HUES64 (cell line): ENCODE data around the gene XDH. TPM values are rescaled to one million over a fixed set of nuclear protein-coding genes. Genes with fewer than 3 reads are reported as not detected.

Experiments
- H3K27ac ChIP-seq: 2 replicates; pipeline ENCODE4 v1.7.0; 2013; ENCODE audit warnings: low read depth, low read length, inconsistent platforms
- H3K27me3 ChIP-seq: 2 replicates; pipeline ENCODE4 v1.6.1; 2013; ENCODE audit warnings: mild to moderate bottlenecking, low read length; ENCODE audit not compliant: insufficient read depth
- H3K36me3 ChIP-seq: 2 replicates; pipeline ENCODE4 v1.6.1; 2013; ENCODE audit warnings: mild to moderate bottlenecking, low read length; ENCODE audit not compliant: insufficient read depth
- H3K4me1 ChIP-seq: 2 replicates; pipeline ENCODE4 v1.6.1; 2013; ENCODE audit warnings: mild to moderate bottlenecking, low read length, moderate library complexity; ENCODE audit not compliant: insufficient read depth
- H3K4me3 ChIP-seq: 2 replicates; pipeline ENCODE4 v1.5.1; 2013; ENCODE audit warnings: mild to moderate bottlenecking, low read length, moderate library complexity
- H3K9ac ChIP-seq: 2 replicates; pipeline ENCODE4 v1.6.1; 2013; ENCODE audit warnings: mild to moderate bottlenecking, low read depth, low read length
- H3K9me3 ChIP-seq: 2 replicates; pipeline ENCODE4 v1.6.1; 2013; ENCODE audit warnings: low read depth, low read length; ENCODE audit not compliant: insufficient read depth
- WGBS: fragments of 150-250, 120-280 bp; methylation state at CpG from one replicate; pipeline ENCODE4 v1.1.7; 2013; ENCODE audit warnings: missing lambda C conversion rate; 5-methylcytosine and 5-hydroxymethylcytosine counted together
- polyA plus RNA-seq, 2 experiments: library from polyadenylated mRNA; stranded (reverse); fragments of 50-300 nt; gene quantifications; one replicate each; pipeline ENCODE4 v1.2.3, GENCODE V29; 2013

XDH gene
- 0.40 TPM for polyA plus RNA-seq (2013, experiment 1 of 2)
- 1.2 TPM for polyA plus RNA-seq (2013, experiment 2 of 2)

DNA sequence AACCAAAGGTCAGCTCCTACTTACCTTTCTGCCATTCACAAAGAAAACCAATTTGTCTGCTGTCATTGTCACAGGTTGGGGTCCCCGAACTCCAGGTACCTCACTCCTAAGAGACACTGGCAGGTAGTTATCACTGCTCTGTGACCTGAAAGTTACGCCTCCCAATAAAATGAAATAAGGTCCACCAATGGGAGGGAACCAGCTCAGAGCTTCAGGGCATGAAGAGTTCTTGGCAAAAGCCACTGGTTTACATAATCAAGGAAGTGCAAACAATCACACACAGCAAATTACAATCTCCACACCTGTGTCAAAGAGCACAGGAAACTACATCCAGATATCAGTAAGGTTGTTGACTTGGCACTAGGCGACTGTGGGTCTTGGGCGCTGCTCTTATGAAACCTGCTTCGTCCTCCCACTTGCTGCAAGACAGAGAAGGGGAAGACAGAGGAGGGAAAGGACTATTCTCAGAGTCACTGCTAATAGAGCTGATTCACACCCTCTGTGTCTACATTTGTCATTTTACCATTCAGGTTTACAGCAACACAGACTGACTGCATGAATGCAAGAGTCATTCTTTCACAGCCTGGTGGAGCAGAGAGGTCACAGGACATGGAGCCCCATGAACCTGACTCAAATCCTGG, at the start of gene XDH:
Gene XDH (minus strand): TSS at position 142 of the 641 bp plus-strand sequence. CDS start 76 bp downstream, at position 66.
- H3K4me3 ChIP-seq: no peak within 1 kb of the TSS
- WGBS: 92% methylated on average over 5 of the region's 5 CpGs

GRCh38 chr2:31457651-31458050, 43.1 kb upstream of the XDH start:
- H3K36me3 ChIP-seq: no peaks in the 10 kb centered on the region
- H3K4me1 ChIP-seq: peaks cover 5% of the 10 kb centered on the region; the same call in 1 of the 2 replicates
- no peak overlapping the region for H3K9ac ChIP-seq
- H3K9me3 ChIP-seq: peaks cover 25% of the 10 kb centered on the region
- H3K27me3 ChIP-seq: no peaks in the 10 kb centered on the region
- no peak overlapping the region for H3K4me3 ChIP-seq
- H3K27ac ChIP-seq: no peak overlapping the region; the same call in 1 of the 2 replicates
- WGBS: 92% methylated on average over 4 of the region's 4 CpGs

More for the DNA sequence above, at the start of gene XDH:
- no peaks in the 10 kb centered on the region for H3K4me1 ChIP-seq
- H3K36me3 ChIP-seq: no peaks in the 10 kb centered on the region
- H3K9me3 ChIP-seq: no peaks in the 10 kb centered on the region
- H3K9ac ChIP-seq: no peak within 1 kb of the TSS
- H3K27me3 ChIP-seq: no peaks in the 10 kb centered on the region
- H3K27ac ChIP-seq: no peak within 1 kb of the TSS

DNA sequence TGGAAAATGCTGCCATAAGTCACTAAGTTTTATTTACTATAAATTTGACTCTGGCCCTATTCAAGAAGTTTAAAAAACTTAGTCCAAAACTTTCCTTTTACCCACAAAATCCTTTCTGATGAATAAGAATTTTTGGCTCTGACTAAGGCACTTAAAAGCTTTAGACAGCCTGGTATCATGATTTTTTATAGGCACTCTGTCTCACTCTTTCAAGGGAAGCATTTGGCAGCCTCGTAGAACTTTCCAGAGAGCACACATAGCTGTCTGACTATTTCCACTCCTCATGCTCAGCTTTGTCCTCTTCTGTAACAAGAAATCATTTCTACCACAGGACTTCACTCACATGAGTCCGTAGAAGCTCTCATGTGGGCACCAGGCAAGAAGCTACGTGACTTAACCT, 32.3 kb upstream of the XDH start:
- H3K36me3 ChIP-seq: no peaks in the 10 kb centered on the region
- WGBS: 98% methylated on average over 2 of the region's 3 CpGs
- no peak overlapping the region for H3K27ac ChIP-seq

GRCh38 chr2:31442376-31442775, 27.8 kb upstream of the XDH start:
- Histone ChIP-seq H3K4me1 (no peaks in the 10 kb centered on the region), H3K9ac (no peak overlapping the region), H3K27ac (no peak overlapping the region), H3K27me3 (no peaks in the 10 kb centered on the region), H3K4me3 (no peak overlapping the region), H3K36me3 (no peaks in the 10 kb centered on the region), H3K9me3 (peaks cover 3% of the 10 kb centered on the region; the same call in 1 of the 2 replicates)
- 95% methylated on average over 2 of the region's 2 CpGs for WGBS

More for the DNA sequence above, 32.3 kb upstream of the XDH start:
- Histone ChIP-seq H3K9ac (no peak overlapping the region), H3K9me3 (peaks cover 11% of the 10 kb centered on the region), H3K4me3 (no peak overlapping the region), H3K27me3 (no peaks in the 10 kb centered on the region), H3K4me1 (no peaks in the 10 kb centered on the region)

DNA sequence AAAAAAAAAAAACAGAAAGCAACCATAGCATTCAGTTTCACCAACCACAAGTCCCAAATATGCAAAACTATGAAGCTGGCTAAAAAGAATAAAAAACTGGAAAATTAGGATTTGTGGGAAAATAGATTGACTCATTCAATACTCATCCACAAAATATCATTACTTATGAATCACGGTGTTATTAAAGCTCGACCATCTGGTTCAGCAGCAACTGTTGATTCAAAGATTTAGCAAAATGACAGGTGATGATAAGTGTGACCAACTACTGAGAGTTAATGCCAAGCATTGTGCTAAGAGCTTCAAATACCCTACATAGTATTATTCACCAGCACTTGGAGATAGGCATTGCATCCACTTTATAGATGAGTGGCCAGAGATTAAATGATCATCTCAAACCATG, 26.2 kb upstream of the XDH start:
- Histone ChIP-seq H3K27ac (no peak overlapping the region), H3K9ac (no peak overlapping the region), H3K27me3 (no peaks in the 10 kb centered on the region), H3K9me3 (peaks cover 3% of the 10 kb centered on the region; the same call in 1 of the 2 replicates), H3K4me3 (no peak overlapping the region), H3K4me1 (no peaks in the 10 kb centered on the region), H3K36me3 (no peaks in the 10 kb centered on the region)
- WGBS: 50% methylated on average over 2 of the region's 2 CpGs

DNA sequence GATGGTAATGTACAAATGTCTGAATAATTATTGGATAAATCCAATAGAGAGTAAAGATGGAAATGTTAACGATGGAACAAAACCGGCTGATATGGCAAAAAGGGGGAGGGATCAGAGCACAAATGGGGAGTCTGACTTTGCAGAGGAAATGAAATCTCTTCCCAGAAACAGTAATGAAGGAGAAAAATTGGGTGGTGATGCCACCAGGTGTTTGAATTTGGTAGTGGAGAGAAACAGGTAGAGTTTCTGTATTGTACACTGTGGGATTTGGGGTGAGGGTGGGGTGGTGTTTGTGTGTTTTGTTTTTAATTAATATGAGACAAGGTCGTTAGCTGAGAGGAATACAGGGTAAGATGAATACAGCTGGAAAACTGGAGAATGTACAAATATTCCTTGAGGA, 20.4 kb upstream of the XDH start:
- Histone ChIP-seq H3K9me3 (no peaks in the 10 kb centered on the region), H3K4me3 (no peak overlapping the region), H3K36me3 (no peaks in the 10 kb centered on the region), H3K27ac (no peak overlapping the region), H3K27me3 (no peaks in the 10 kb centered on the region), H3K4me1 (no peaks in the 10 kb centered on the region), H3K9ac (no peak overlapping the region)
- 79% methylated on average over 3 of the region's 3 CpGs for WGBS

DNA sequence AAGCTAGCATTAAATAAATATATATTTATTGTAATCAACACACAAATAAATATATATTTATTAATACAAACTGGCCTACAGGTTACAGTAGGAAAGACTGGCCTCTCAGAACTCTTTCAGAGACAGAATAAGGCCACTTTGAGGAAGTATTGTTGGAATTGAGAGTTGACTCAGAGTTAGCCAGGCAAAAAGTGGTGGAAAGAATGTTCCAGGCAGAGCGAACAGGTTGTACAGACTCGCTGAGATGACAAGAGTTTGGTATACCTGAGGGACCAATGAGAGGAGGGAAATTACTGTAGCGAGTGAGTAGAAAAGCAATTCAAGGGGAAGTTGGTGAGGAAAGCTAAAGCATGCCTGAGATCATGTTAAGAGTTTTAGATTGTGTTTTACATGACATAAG, 19.0 kb upstream of the XDH start:
- Histone ChIP-seq H3K4me3 (no peak overlapping the region), H3K4me1 (no peaks in the 10 kb centered on the region), H3K36me3 (no peaks in the 10 kb centered on the region), H3K27ac (no peak overlapping the region), H3K9ac (no peak overlapping the region), H3K27me3 (no peaks in the 10 kb centered on the region), H3K9me3 (no peaks in the 10 kb centered on the region)
- WGBS: 95% methylated on average over 3 of the region's 3 CpGs

DNA sequence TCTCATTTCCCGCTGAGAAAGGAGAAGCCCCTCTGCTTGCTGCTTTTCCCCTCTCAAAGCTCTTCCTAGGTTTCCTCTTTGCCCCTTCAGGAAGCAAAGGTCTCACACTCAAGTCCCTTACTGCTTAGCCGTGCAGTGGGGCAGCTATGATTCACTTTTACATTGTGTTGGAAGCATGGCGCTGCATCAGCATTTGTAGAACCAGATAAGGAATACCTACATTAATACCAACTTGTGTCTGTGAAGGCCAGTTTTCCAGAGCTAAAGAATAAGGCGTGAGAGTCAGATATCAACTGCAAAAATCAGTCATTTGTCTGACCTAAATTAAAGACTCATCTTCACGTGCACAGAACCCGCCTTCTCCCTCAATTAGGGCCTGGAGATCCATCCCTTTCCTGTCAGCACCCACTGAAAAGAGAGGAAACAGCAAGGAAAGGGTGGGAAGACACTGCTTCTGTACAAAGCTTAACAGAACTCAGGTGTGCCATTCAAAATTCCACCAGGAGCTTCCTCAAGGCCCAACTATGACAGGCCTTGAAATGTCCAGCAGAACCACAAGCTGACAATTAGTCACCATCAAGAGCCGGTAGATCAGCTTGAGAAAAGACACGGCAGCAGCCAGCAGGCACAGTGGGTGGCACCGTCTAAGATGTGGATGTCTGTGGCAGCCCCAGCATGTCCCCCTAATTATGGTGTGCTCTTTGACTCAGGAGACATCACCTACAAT, 16.1 kb upstream of the XDH start:
- H3K36me3 ChIP-seq: no peaks in the 10 kb centered on the region
- H3K4me3 ChIP-seq: no peak overlapping the region
- no peaks in the 10 kb centered on the region for H3K4me1 ChIP-seq
- no peak overlapping the region for H3K9ac ChIP-seq
- no peaks in the 10 kb centered on the region for H3K9me3 ChIP-seq
- 95% methylated on average over 9 of the region's 9 CpGs for WGBS
- H3K27ac ChIP-seq: no peak overlapping the region
- no peaks in the 10 kb centered on the region for H3K27me3 ChIP-seq

GRCh38 chr2:31429759-31430438, 15.4 kb upstream of the XDH start:
- 94% methylated on average over 5 of the region's 5 CpGs for WGBS
- Histone ChIP-seq H3K9ac (no peak overlapping the region), H3K36me3 (no peaks in the 10 kb centered on the region), H3K4me3 (no peak overlapping the region), H3K27me3 (no peaks in the 10 kb centered on the region), H3K9me3 (no peaks in the 10 kb centered on the region), H3K4me1 (no peaks in the 10 kb centered on the region), H3K27ac (no peak overlapping the region)

- Histone ChIP-seq H3K27ac (no peak overlapping the region), H3K4me1 (no peaks in the 10 kb centered on the region), H3K9me3 (no peaks in the 10 kb centered on the region)
These were observed 14.5 kb upstream of the XDH start for GRCh38 chr2:31429040-31429439.

GRCh38 chr2:31428001-31428418, 13.5 kb upstream of the XDH start:
- Histone ChIP-seq H3K36me3 (no peaks in the 10 kb centered on the region), H3K27ac (no peak overlapping the region), H3K9me3 (no peaks in the 10 kb centered on the region), H3K9ac (no peak overlapping the region), H3K4me1 (no peaks in the 10 kb centered on the region), H3K4me3 (no peak overlapping the region), H3K27me3 (no peaks in the 10 kb centered on the region)
- whole genome bisulfite sequencing: 79% methylated on average over 4 of the region's 4 CpGs

More at GRCh38 chr2:31429040-31429439, 14.5 kb upstream of the XDH start:
- Histone ChIP-seq H3K36me3 (no peaks in the 10 kb centered on the region), H3K9ac (no peak overlapping the region), H3K27me3 (no peaks in the 10 kb centered on the region), H3K4me3 (no peak overlapping the region)
